Measurements from ENCODE around the gene TTC36. TPM values are rescaled to one million over a fixed set of nuclear protein-coding genes. Genes with fewer than 3 reads are reported as not detected.
"Not testable (repeated sequence)": the region's sequence is repeated elsewhere in the genome, so short reads cannot be mapped to it uniquely, and the experiment has no call there.

The TTC36 gene
- total RNA-seq, 1 donor from 2014 or later = 1.9 TPM

DNA sequence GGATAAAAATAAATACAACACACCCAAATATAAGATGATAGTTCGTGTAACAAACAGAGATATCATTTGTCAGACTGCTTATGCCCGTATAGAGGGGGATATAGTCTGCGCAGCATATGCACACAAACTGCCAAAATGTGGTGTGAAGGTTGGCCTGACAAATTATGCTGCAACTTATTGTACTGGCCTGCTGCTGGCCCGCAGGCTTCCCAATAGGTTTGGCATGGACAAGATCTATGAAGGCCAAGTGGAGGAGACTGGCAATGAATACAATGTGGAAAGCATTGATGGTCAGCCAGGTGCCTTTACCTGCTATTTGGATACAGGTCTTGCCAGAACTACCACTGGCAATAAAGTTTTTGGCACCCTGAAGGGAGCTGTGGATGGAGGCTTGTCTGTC is 33.5 kb downstream of the TTC36 start:
- Mint-ChIP-seq H3K27me3 (ENCODE audit: unreplicated experiment) (peaks cover 1% of the 10 kb centered on the region), H3K9me3 (ENCODE audit: unreplicated experiment) (no peaks in the 10 kb centered on the region), H3K4me1 (ENCODE audit: low read depth, unreplicated experiment) (no peaks in the 10 kb centered on the region), H3K36me3 (ENCODE audit: unreplicated experiment) (no peaks in the 10 kb centered on the region), H3K4me3 (ENCODE audit: unreplicated experiment) (no peak overlapping the region), H3K27ac (ENCODE audit: unreplicated experiment) (no peak overlapping the region)
- TF ChIP-seq, protein P1, sequence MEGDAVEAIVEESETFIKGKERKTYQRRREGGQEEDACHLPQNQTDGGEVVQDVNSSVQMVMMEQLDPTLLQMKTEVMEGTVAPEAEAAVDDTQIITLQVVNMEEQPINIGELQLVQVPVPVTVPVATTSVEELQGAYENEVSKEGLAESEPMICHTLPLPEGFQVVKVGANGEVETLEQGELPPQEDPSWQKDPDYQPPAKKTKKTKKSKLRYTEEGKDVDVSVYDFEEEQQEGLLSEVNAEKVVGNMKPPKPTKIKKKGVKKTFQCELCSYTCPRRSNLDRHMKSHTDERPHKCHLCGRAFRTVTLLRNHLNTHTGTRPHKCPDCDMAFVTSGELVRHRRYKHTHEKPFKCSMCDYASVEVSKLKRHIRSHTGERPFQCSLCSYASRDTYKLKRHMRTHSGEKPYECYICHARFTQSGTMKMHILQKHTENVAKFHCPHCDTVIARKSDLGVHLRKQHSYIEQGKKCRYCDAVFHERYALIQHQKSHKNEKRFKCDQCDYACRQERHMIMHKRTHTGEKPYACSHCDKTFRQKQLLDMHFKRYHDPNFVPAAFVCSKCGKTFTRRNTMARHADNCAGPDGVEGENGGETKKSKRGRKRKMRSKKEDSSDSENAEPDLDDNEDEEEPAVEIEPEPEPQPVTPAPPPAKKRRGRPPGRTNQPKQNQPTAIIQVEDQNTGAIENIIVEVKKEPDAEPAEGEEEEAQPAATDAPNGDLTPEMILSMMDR (IDR thresholded peaks at IDR 0.05; ENCODE audit: partially characterized antibody, unreplicated experiment) = no peak
- DNase-seq = no peak

DNA sequence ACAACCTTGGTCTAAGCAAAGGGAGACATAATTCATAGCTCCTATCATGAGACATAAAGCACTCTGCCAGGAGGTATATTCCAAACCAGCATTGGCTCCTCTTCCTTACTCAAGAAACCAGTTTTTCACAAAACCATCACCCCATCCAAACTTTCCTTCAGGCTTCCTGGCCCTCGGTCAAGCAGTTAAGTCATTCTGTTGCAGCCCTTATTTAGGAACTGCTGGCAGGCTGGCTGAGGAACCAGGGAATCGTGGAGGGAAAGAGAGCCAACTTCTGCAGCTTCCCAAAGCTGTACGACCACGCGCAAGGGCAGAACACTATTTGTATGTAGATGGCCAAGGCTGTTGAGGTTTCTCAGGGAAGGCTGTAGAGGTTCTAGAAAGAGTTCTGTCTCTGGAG is 37.8 kb downstream of the TTC36 start:
- no peak overlapping the region for H3K27ac Mint-ChIP-seq (ENCODE audit: unreplicated experiment)
- peak overlapping the region; percentile 67 for H3K4me3 Mint-ChIP-seq (ENCODE audit: unreplicated experiment)
- no peaks in the 10 kb centered on the region for H3K36me3 Mint-ChIP-seq (ENCODE audit: unreplicated experiment)
- DNase-seq = no peak
- TF ChIP-seq, protein P1 (IDR thresholded peaks at IDR 0.05; ENCODE audit: partially characterized antibody, unreplicated experiment) = no peak
- peaks cover 2% of the 10 kb centered on the region for H3K27me3 Mint-ChIP-seq (ENCODE audit: unreplicated experiment)
- no peaks in the 10 kb centered on the region for H3K9me3 Mint-ChIP-seq (ENCODE audit: unreplicated experiment)
- H3K4me1 Mint-ChIP-seq (ENCODE audit: low read depth, unreplicated experiment) = no peaks in the 10 kb centered on the region

DNA sequence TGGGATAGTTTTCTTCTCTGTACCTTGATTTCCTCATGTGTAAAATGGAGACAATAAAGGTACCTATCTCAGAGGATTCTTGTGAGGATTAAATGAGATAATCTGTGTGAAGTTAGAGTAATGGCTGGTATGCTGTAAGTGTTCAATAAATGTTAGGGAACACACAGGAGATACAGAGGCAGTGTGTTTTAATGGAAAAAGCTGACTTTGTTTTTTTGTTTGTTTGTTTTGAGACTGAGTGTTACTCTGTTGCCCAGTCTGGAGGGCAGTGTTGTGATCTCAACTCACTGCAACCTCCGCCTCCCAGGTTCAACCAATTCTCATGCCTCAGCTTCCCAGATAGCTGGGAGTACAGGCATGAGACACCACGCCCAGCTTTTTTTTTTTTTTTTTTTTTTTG is 42.4 kb downstream of the TTC36 start:
- no peak for DNase-seq
- H3K36me3 Mint-ChIP-seq (ENCODE audit: unreplicated experiment) = no peaks in the 10 kb centered on the region
- H3K27me3 Mint-ChIP-seq (ENCODE audit: unreplicated experiment) = peaks cover 4% of the 10 kb centered on the region
- peaks cover 3% of the 10 kb centered on the region for H3K9me3 Mint-ChIP-seq (ENCODE audit: unreplicated experiment)
- no peak overlapping the region for H3K4me3 Mint-ChIP-seq (ENCODE audit: unreplicated experiment)
- peaks cover 3% of the 10 kb centered on the region for H3K4me1 Mint-ChIP-seq (ENCODE audit: low read depth, unreplicated experiment)
- no peak overlapping the region for H3K27ac Mint-ChIP-seq (ENCODE audit: unreplicated experiment)
- TF ChIP-seq, protein P1 (IDR thresholded peaks at IDR 0.05; ENCODE audit: partially characterized antibody, unreplicated experiment) = no peak

DNA sequence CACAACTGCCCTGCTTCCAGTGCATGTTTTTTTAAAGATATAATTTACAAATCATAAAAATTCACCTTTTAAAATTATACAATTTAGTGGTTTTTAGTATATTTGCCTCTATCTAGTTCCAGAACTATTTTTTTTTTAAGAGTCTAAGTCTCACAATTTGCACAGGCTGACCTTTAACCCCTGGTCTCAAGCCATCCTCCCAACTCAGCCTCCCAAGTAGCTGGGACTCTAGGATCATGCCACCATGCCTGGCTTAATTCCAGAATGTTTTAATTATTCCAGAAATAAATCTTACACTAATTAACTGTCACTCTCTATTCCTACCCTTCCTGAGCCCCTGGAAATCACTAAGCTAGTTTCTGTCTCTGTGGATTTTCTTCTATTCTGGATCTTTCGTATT is 43.5 kb downstream of the TTC36 start:
- peaks cover 3% of the 10 kb centered on the region for H3K9me3 Mint-ChIP-seq (ENCODE audit: unreplicated experiment)

DNA sequence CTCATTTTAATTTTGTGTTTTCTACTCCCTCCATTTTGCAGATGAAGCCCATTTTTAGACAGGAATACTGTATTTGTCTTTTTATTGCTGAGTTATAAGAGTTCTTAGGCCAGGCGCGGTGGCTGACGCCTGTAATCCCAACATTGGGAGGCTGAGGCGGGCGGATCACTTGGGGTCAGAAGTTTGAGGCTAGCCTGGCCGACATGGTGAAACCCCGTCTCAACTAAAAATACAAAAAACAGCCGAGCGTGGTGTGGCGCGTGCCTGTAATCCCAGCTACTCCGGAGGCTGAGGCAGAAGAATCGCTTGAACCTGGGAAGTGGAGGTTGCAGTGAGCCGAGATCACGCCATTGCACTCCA is 44.4 kb downstream of the TTC36 start:
- not testable (repeated sequence) for H3K36me3 Mint-ChIP-seq (ENCODE audit: unreplicated experiment); H3K27me3 Mint-ChIP-seq (ENCODE audit: unreplicated experiment); DNase-seq; H3K9me3 Mint-ChIP-seq (ENCODE audit: unreplicated experiment); H3K4me1 Mint-ChIP-seq (ENCODE audit: low read depth, unreplicated experiment)
- H3K4me3 Mint-ChIP-seq (ENCODE audit: unreplicated experiment) = peak overlapping the region; percentile 97
- peak overlapping the region; percentile 81 for H3K27ac Mint-ChIP-seq (ENCODE audit: unreplicated experiment)

More for the DNA sequence above, 43.5 kb downstream of the TTC36 start:
- Mint-ChIP-seq H3K36me3 (ENCODE audit: unreplicated experiment) (no peaks in the 10 kb centered on the region), H3K4me3 (ENCODE audit: unreplicated experiment) (no peak overlapping the region), H3K27me3 (ENCODE audit: unreplicated experiment) (peaks cover 3% of the 10 kb centered on the region), H3K27ac (ENCODE audit: unreplicated experiment) (no peak overlapping the region), H3K4me1 (ENCODE audit: low read depth, unreplicated experiment) (peaks cover 5% of the 10 kb centered on the region)
- TF ChIP-seq, protein P1 (IDR thresholded peaks at IDR 0.05; ENCODE audit: partially characterized antibody, unreplicated experiment) = no peak
- no peak for DNase-seq
